SU-DHL-6 (cell line): ENCODE results near the gene GTF2I.
"Not testable (repeated sequence)": the region's sequence is repeated elsewhere in the genome, so short reads cannot be mapped to it uniquely, and the experiment has no call there.

Experiments
- H2AFZ ChIP-seq: fragments of 200-600 bp; sonication (generic); 2 replicates; pipeline ENCODE4 v1.6.1; 2014; ENCODE audit warnings: low read depth, mild to moderate bottlenecking, moderate library complexity, mixed read lengths, antibody characterized with exemption, low read length; ENCODE audit not compliant: severe bottlenecking
- H3F3A ChIP-seq: fragments of 200-600 bp; shearing (Covaris generic); 2 replicates; pipeline ENCODE4 v1.6.0; 2016; ENCODE audit warnings: antibody characterized with exemption, mild to moderate bottlenecking; ENCODE audit not compliant: insufficient read depth
- H3K27ac ChIP-seq: fragments of 200-600 bp; sonication (generic); 2 replicates; pipeline ENCODE4 v1.5.1; 2016; ENCODE audit warnings: low read depth, mild to moderate bottlenecking, low read length, moderate library complexity, mixed read lengths
- H3K27me3 ChIP-seq: fragments of 200-600 bp; sonication (generic), shearing (Covaris generic); 2 replicates; pipeline ENCODE4 v1.6.0; 2014; ENCODE audit warnings: mild to moderate bottlenecking, low read length
- H3K36me3 ChIP-seq: fragments of 200-600 bp; sonication (generic); 2 replicates; pipeline ENCODE4 v1.6.1; 2014; ENCODE audit warnings: mild to moderate bottlenecking, low read length, mixed read lengths
- H3K4me2 ChIP-seq: fragments of 300-600, 200-600 bp; shearing (Covaris generic), sonication (generic); 2 replicates; pipeline ENCODE4 v1.6.0; 2014; ENCODE audit warnings: low read length, low read depth, mild to moderate bottlenecking; ENCODE audit not compliant: poor library complexity, severe bottlenecking
- H3K4me3 ChIP-seq: fragments of 200-600 bp; sonication (generic); 2 replicates; pipeline ENCODE4 v1.5.1; 2014; ENCODE audit warnings: antibody characterized with exemption, low read length, mild to moderate bottlenecking, mixed read lengths; ENCODE audit not compliant: insufficient read depth, poor library complexity, severe bottlenecking
- H3K79me2 ChIP-seq: fragments of 200-600 bp; sonication (generic); 2 replicates; pipeline ENCODE4 v1.6.1; 2014; ENCODE audit warnings: mild to moderate bottlenecking, low read length, moderate library complexity; ENCODE audit not compliant: insufficient read depth
- H3K9ac ChIP-seq: fragments of 200-600 bp; sonication (generic); 2 replicates; pipeline ENCODE4 v1.7.0; 2014; ENCODE audit warnings: mild to moderate bottlenecking, low read length
- H3K9me2 ChIP-seq: fragments of 200-600 bp; sonication (generic); replicated peaks from 2 replicates; pipeline ENCODE4 v1.6.1; 2014; ENCODE audit warnings: low read length; ENCODE audit not compliant: insufficient read depth
- H3K9me3 ChIP-seq: fragments of 200-600 bp; sonication (generic); 2 replicates; pipeline ENCODE4 v1.6.1; 2014; ENCODE audit warnings: low read length, mixed read lengths; ENCODE audit not compliant: insufficient read depth
- H4K20me1 ChIP-seq: fragments of 200-600 bp; sonication (generic); 2 replicates; pipeline ENCODE4 v1.6.1; 2014; ENCODE audit warnings: low read depth, mild to moderate bottlenecking, antibody characterized with exemption, low read length, moderate library complexity, mixed read lengths

GTF2I gene

DNA sequence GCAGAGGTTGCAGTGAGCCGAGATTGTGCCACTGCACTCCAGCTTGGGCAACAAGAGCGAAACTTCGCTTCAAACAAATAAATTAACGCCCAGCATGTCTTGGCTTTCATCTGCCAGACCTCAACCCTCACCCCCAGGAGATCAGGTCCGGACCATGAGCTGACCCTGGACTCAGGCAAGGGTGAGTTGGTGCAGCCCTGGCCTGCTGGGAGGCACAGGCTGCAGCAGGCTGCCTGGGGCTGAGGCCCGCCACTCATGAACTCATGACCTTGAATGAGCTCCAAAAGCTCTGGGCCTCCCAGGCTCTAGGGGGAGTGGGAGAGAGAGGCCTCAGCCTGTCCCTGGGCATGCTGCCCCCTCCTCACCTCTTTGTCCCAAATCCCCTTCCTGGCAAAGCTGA lies 114.6 kb downstream of the GTF2I start:
- H3K36me3 ChIP-seq, H3K9me3 ChIP-seq, H3K27me3 ChIP-seq, H3K27ac ChIP-seq, H3K79me2 ChIP-seq, H3K4me2 ChIP-seq, H2AFZ ChIP-seq, H4K20me1 ChIP-seq, H3K9me2 ChIP-seq, H3F3A ChIP-seq, H3K4me3 ChIP-seq, H3K9ac ChIP-seq: not testable (repeated sequence)

- H3F3A ChIP-seq, H3K9me3 ChIP-seq, H3K4me3 ChIP-seq, H4K20me1 ChIP-seq, H3K4me2 ChIP-seq, H2AFZ ChIP-seq, H3K36me3 ChIP-seq, H3K27ac ChIP-seq, H3K27me3 ChIP-seq, H3K9ac ChIP-seq, H3K9me2 ChIP-seq, H3K79me2 ChIP-seq: not testable (repeated sequence)
Observed at GRCh38 chr7:74773760-74774750, 116.5 kb downstream of the GTF2I start, which contains the start of gene NCF1. Gene NCF1 (plus strand): TSS chr7:74774011. CDS start chr7:74774032, 21 bp downstream.

DNA sequence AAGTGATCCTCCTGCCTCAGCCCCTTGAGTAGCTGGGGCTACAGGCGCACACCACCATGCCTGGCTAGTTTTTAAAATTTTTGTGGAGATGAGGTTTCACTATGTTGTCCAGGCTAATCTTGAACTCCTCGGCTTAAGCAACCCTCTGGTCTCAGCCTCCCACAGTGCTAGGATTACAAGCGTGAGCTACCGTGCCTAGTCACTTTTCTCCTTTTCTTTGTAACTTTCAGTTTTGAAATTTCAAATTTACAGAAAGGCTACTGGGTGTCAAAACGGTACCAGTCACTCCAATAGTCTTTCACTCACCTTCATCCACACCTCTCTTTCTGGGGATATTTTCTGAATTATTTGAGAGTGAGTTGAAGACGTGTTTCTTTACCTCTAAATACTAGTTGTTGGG lies 117.6 kb downstream of the GTF2I start:
- H3K27me3 ChIP-seq, H3K9me3 ChIP-seq: not testable (repeated sequence)

DNA sequence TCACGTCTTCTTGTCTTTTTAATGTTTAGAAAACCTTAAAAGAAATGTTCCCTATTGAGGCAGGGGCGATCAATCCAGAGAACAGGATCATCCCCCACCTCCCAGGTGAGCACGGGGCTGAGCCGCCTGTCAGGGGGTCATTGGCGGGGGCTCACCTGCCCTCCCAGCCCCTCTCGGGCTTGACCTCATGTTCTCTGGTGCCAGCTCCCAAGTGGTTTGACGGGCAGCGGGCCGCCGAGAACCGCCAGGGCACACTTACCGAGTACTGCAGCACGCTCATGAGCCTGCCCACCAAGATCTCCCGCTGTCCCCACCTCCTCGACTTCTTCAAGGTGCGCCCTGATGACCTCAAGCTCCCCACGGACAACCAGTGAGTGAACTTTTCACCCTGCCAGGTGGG lies 121.5 kb downstream of the GTF2I start:
- not testable (repeated sequence) for H3K9me2 ChIP-seq, H3K9ac ChIP-seq, H3K4me3 ChIP-seq, H3K36me3 ChIP-seq, H3K27me3 ChIP-seq, H3K9me3 ChIP-seq, H3F3A ChIP-seq, H4K20me1 ChIP-seq, H3K4me2 ChIP-seq, H3K27ac ChIP-seq, H3K79me2 ChIP-seq, H2AFZ ChIP-seq

More for the DNA sequence above, 117.6 kb downstream of the GTF2I start:
- H3K4me2 ChIP-seq, H3K9me2 ChIP-seq, H3K4me3 ChIP-seq, H3K9ac ChIP-seq, H3K36me3 ChIP-seq, H4K20me1 ChIP-seq, H3K27ac ChIP-seq, H2AFZ ChIP-seq, H3K79me2 ChIP-seq, H3F3A ChIP-seq: not testable (repeated sequence)

GRCh38 chr7:74781746-74782145 lies 124.2 kb downstream of the GTF2I start:
- H3K9ac ChIP-seq, H3K4me2 ChIP-seq, H3K9me2 ChIP-seq, H2AFZ ChIP-seq, H3K27ac ChIP-seq, H3K4me3 ChIP-seq, H4K20me1 ChIP-seq, H3K79me2 ChIP-seq, H3K36me3 ChIP-seq, H3F3A ChIP-seq, H3K27me3 ChIP-seq, H3K9me3 ChIP-seq: not testable (repeated sequence)

DNA sequence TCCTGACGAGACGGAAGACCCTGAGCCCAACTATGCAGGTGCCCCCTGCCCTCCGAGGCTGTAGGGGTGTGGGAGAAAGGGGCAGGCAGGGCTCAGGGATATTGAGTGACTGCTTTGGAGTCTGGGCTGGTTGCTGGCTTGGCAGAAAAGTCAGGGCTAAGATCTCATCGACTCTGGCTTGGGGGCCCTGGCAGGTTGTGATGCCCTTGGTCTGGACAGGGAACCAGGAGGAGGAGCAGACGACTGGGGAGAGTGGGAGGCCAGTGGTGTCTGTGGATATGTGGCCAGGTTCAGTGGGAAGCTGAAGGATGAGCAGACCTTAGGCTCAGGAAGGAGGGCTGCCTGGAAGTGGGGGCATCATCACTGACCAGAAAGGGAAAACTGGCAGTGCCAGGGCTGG lies 126.1 kb downstream of the GTF2I start:
- not testable (repeated sequence) for H3K79me2 ChIP-seq, H3K4me3 ChIP-seq, H2AFZ ChIP-seq, H4K20me1 ChIP-seq, H3K27me3 ChIP-seq, H3K36me3 ChIP-seq, H3K9me3 ChIP-seq, H3K9me2 ChIP-seq, H3F3A ChIP-seq, H3K9ac ChIP-seq, H3K4me2 ChIP-seq, H3K27ac ChIP-seq

GRCh38 chr7:74788369-74789150 lies 131.0 kb downstream of the GTF2I start:
- not testable (repeated sequence) for H3K9me3 ChIP-seq, H4K20me1 ChIP-seq, H3F3A ChIP-seq, H2AFZ ChIP-seq, H3K36me3 ChIP-seq, H3K4me2 ChIP-seq, H3K79me2 ChIP-seq, H3K9me2 ChIP-seq, H3K4me3 ChIP-seq, H3K27me3 ChIP-seq, H3K27ac ChIP-seq
- 0 out of 2 replicates have a peak overlapping the region, but pooled peaks have one; percentile 13 for H3K9ac ChIP-seq
